Measurements from ENCODE around the gene GABBR2. TPM values are rescaled to one million over a fixed set of nuclear protein-coding genes. Genes with fewer than 3 reads are reported as not detected.
"Not testable (repeated sequence)": the region's sequence is repeated elsewhere in the genome, so short reads cannot be mapped to it uniquely, and the experiment has no call there.

Gene GABBR2
- total and polyA plus RNA-seq, 7 experiments from 2014 or later: not detected

- ATAC-seq (no peak), DNase-seq (no peak)
- POLR2A ChIA-PET: no interaction called here
- Histone ChIP-seq H3K27me3 (ENCODE audit: control insufficient read depth in 2 of 2, insufficient read depth in 2 of 2, low read length in 2 of 2) (no peaks in the 10 kb centered on the region), H3K36me3 (ENCODE audit: control insufficient read depth in 2 of 3, insufficient read depth in 3 of 3, low read length in 3 of 3) (no peaks in the 10 kb centered on the region), H3K9me3 (ENCODE audit: control insufficient read depth in 2 of 3, low read length in 3 of 3) (no peaks in the 10 kb centered on the region), H3K4me3 (ENCODE audit: low read length) (no peak overlapping the region), H3K4me1 (ENCODE audit: control insufficient read depth in 2 of 2, insufficient read depth in 2 of 2, low read length in 2 of 2) (no peaks in the 10 kb centered on the region), H3K27ac (ENCODE audit: low read depth, low read length) (no peak overlapping the region)
- Mint-ChIP-seq H3K9me3 (peaks cover 0 to 2% (median 0%) of the 10 kb centered on the region in 11 donors), H3K4me1 (no peaks in the 10 kb centered on the region), H3K27me3 (peaks cover 7 to 57% (median 18%) of the 10 kb centered on the region in 5 donors), H3K27ac (no peak overlapping the region), H3K36me3 (no peaks in the 10 kb centered on the region), H3K4me3 (no peak overlapping the region)
- intact Hi-C loops (cut with micrococcal nuclease): no loop called here
- CTCF ChIA-PET: no interaction called here
Observed at GRCh38 chr9:98280574-98280973, 428.2 kb downstream of the GABBR2 start.

- H3K4me3 ChIP-seq (ENCODE audit: low read length): no peak overlapping the region
- H3K4me1 Mint-ChIP-seq: no peaks in the 10 kb centered on the region
- no peaks in the 10 kb centered on the region for H3K36me3 ChIP-seq (ENCODE audit: control insufficient read depth in 2 of 3, insufficient read depth in 3 of 3, low read length in 3 of 3)
- CTCF ChIA-PET: no interaction called here
- no peak overlapping the region for H3K27ac ChIP-seq (ENCODE audit: low read depth, low read length)
- intact Hi-C loops (cut with micrococcal nuclease): no loop called here
- H3K27ac Mint-ChIP-seq: no peak overlapping the region
- H3K4me1 ChIP-seq (ENCODE audit: control insufficient read depth in 2 of 2, insufficient read depth in 2 of 2, low read length in 2 of 2): no peaks in the 10 kb centered on the region
- no peaks in the 10 kb centered on the region for H3K9me3 ChIP-seq (ENCODE audit: control insufficient read depth in 2 of 3, low read length in 3 of 3)
- no peaks in the 10 kb centered on the region for H3K36me3 Mint-ChIP-seq
- peaks cover 7 to 60% (median 18%) of the 10 kb centered on the region in 5 donors for H3K27me3 Mint-ChIP-seq
- DNase-seq: no peak
- POLR2A ChIA-PET: no interaction called here
- no peak overlapping the region for H3K4me3 Mint-ChIP-seq
- no peak for ATAC-seq
- H3K27me3 ChIP-seq (ENCODE audit: control insufficient read depth in 2 of 2, insufficient read depth in 2 of 2, low read length in 2 of 2): no peaks in the 10 kb centered on the region
- peaks cover 0 to 2% (median 0%) of the 10 kb centered on the region in 11 donors for H3K9me3 Mint-ChIP-seq
Observed at GRCh38 chr9:98280162-98280561, 428.6 kb downstream of the GABBR2 start.

DNA sequence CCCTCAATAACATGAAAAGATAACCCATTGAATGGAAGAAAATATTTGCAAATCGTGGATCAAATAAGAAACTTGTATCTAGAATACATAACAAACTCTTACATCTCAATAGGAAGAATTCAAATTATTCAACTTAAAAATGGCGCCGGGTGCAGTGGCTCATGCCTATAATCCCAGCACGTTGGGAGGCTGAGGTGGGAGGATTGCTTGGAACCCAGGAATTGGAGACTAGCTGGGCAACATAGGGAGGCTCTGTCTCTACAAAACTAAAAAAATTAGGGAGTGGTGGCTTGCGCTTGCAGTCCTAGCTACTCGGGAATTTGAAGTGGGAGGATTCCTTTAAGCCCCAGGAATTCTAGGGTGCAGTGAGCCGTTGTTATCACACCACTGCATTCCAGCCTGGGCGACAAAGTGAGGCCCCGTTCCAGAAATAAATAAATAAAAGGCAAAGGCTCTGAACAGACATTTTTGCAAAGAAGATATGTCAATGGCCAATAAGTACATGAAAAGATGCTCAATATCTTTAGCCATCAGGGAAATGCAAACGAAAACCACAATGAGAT, 431.7 kb downstream of the GABBR2 start:
- no peaks in the 10 kb centered on the region for H3K36me3 ChIP-seq (ENCODE audit: control insufficient read depth in 2 of 3, insufficient read depth in 3 of 3, low read length in 3 of 3)
- H3K4me3 Mint-ChIP-seq: no peak overlapping the region

GRCh38 chr9:98275159-98275558, 433.6 kb downstream of the GABBR2 start:
- ATAC-seq (no peak), DNase-seq (no peak)
- Mint-ChIP-seq H3K4me3 (no peak overlapping the region), H3K9me3 (no peaks in the 10 kb centered on the region), H3K4me1 (no peaks in the 10 kb centered on the region), H3K36me3 (no peaks in the 10 kb centered on the region), H3K27ac (peak overlapping the region in 1 of 9 donors; percentile 11), H3K27me3 (peaks cover 12 to 62% (median 18%) of the 10 kb centered on the region in 5 donors)
- no peaks in the 10 kb centered on the region for H3K27me3 ChIP-seq (ENCODE audit: control insufficient read depth in 2 of 2, insufficient read depth in 2 of 2, low read length in 2 of 2)
- ChIA-PET POLR2A (interaction anchor here (0.7 kb wide), 1 partner anchor 823 kb away, joined by 3 read pairs; no protein-coding TSS in a partner anchor), CTCF (no interaction called here)
- H3K36me3 ChIP-seq (ENCODE audit: control insufficient read depth in 2 of 3, insufficient read depth in 3 of 3, low read length in 3 of 3): no peaks in the 10 kb centered on the region
- H3K27ac ChIP-seq (ENCODE audit: low read depth, low read length): no peak overlapping the region
- H3K4me1 ChIP-seq (ENCODE audit: control insufficient read depth in 2 of 2, insufficient read depth in 2 of 2, low read length in 2 of 2): no peaks in the 10 kb centered on the region
- intact Hi-C loops (cut with micrococcal nuclease): no loop called here
- no peaks in the 10 kb centered on the region for H3K9me3 ChIP-seq (ENCODE audit: control insufficient read depth in 2 of 3, low read length in 3 of 3)
- no peak overlapping the region for H3K4me3 ChIP-seq (ENCODE audit: low read length)

More for the DNA sequence above, 431.7 kb downstream of the GABBR2 start:
- Mint-ChIP-seq H3K9me3 (peaks cover 0 to 2% (median 0%) of the 10 kb centered on the region in 11 donors), H3K4me1 (no peaks in the 10 kb centered on the region), H3K27me3 (peaks cover 7 to 65% (median 16%) of the 10 kb centered on the region in 5 donors), H3K36me3 (no peaks in the 10 kb centered on the region), H3K27ac (no peak overlapping the region)
- no peaks in the 10 kb centered on the region for H3K4me1 ChIP-seq (ENCODE audit: control insufficient read depth in 2 of 2, insufficient read depth in 2 of 2, low read length in 2 of 2)
- ChIA-PET POLR2A (interaction anchor here (0.5 kb wide), 1 partner anchor 208 kb away, joined by 4 read pairs; no protein-coding TSS in a partner anchor), CTCF (no interaction called here)
- H3K4me3 ChIP-seq (ENCODE audit: low read length): no peak overlapping the region
- no peaks in the 10 kb centered on the region for H3K27me3 ChIP-seq (ENCODE audit: control insufficient read depth in 2 of 2, insufficient read depth in 2 of 2, low read length in 2 of 2)
- DNase-seq (no peak), ATAC-seq (no peak)
- no peak overlapping the region for H3K27ac ChIP-seq (ENCODE audit: low read depth, low read length)
- no peaks in the 10 kb centered on the region for H3K9me3 ChIP-seq (ENCODE audit: control insufficient read depth in 2 of 3, low read length in 3 of 3)
- intact Hi-C loops (cut with micrococcal nuclease): no loop called here

DNA sequence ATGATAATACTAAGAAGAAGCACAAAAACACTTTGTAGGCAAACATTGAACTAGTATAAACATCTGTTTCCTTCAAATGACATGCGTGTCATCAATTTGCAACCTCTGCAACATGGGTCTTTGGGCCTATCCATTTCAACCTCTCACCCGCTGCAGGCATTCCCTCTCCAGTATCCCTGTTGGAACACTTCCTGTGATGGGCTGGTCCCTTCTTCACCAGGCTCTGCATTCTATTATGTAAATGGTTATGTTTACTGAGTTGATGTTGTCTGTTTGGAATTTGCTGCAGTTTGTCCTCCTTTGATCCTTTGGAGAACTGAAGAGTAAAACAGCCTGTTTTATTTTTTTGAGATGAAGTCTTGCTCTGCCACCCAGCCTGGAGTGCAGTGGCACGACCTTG, 436.7 kb downstream of the GABBR2 start:
- H3K4me1 ChIP-seq (ENCODE audit: control insufficient read depth in 2 of 2, insufficient read depth in 2 of 2, low read length in 2 of 2): no peaks in the 10 kb centered on the region
- H3K36me3 Mint-ChIP-seq: no peaks in the 10 kb centered on the region
- no peaks in the 10 kb centered on the region for H3K27me3 ChIP-seq (ENCODE audit: control insufficient read depth in 2 of 2, insufficient read depth in 2 of 2, low read length in 2 of 2)
- peaks cover 6 to 66% (median 22%) of the 10 kb centered on the region in 5 donors for H3K27me3 Mint-ChIP-seq
- POLR2A ChIA-PET: interaction anchor here (0.6 kb wide), 1 partner anchor 554 kb away, joined by 3 read pairs; no protein-coding TSS in a partner anchor
- no peaks in the 10 kb centered on the region for H3K4me1 Mint-ChIP-seq
- no peaks in the 10 kb centered on the region for H3K36me3 ChIP-seq (ENCODE audit: control insufficient read depth in 2 of 3, insufficient read depth in 3 of 3, low read length in 3 of 3)
- intact Hi-C loops (cut with micrococcal nuclease): no loop called here
- no peaks in the 10 kb centered on the region for H3K9me3 ChIP-seq (ENCODE audit: control insufficient read depth in 2 of 3, low read length in 3 of 3)
- CTCF ChIA-PET: no interaction called here
- no peaks in the 10 kb centered on the region for H3K9me3 Mint-ChIP-seq
- no peak overlapping the region for H3K4me3 Mint-ChIP-seq
- H3K4me3 ChIP-seq (ENCODE audit: low read length): no peak overlapping the region
- ATAC-seq (no peak), DNase-seq (no peak)
- no peak overlapping the region for H3K27ac Mint-ChIP-seq
- no peak overlapping the region for H3K27ac ChIP-seq (ENCODE audit: low read depth, low read length)

GRCh38 chr9:98271479-98271878, 437.3 kb downstream of the GABBR2 start:
- Mint-ChIP-seq H3K4me1 (no peaks in the 10 kb centered on the region), H3K4me3 (no peak overlapping the region), H3K27ac (no peak overlapping the region), H3K36me3 (no peaks in the 10 kb centered on the region), H3K27me3 (peaks cover under 1 to 60% (median 22%) of the 10 kb centered on the region in 5 donors), H3K9me3 (no peaks in the 10 kb centered on the region)
- intact Hi-C loops (cut with micrococcal nuclease): no loop called here
- no peaks in the 10 kb centered on the region for H3K4me1 ChIP-seq (ENCODE audit: control insufficient read depth in 2 of 2, insufficient read depth in 2 of 2, low read length in 2 of 2)
- no peaks in the 10 kb centered on the region for H3K9me3 ChIP-seq (ENCODE audit: control insufficient read depth in 2 of 3, low read length in 3 of 3)
- ChIA-PET CTCF (interaction anchor here (1.1 kb wide), 1 partner anchor 196 kb away, joined by 3 read pairs; no protein-coding TSS in a partner anchor), POLR2A (interaction anchor here (0.6 kb wide), 1 partner anchor 553 kb away, joined by 3 read pairs; no protein-coding TSS in a partner anchor)
- H3K27ac ChIP-seq (ENCODE audit: low read depth, low read length): no peak overlapping the region
- no peak for DNase-seq
- no peak for ATAC-seq
- H3K27me3 ChIP-seq (ENCODE audit: control insufficient read depth in 2 of 2, insufficient read depth in 2 of 2, low read length in 2 of 2): no peaks in the 10 kb centered on the region
- no peak overlapping the region for H3K4me3 ChIP-seq (ENCODE audit: low read length)
- no peaks in the 10 kb centered on the region for H3K36me3 ChIP-seq (ENCODE audit: control insufficient read depth in 2 of 3, insufficient read depth in 3 of 3, low read length in 3 of 3)

- H3K4me3 Mint-ChIP-seq; intact Hi-C loops (cut with micrococcal nuclease); H3K4me1 Mint-ChIP-seq; ATAC-seq; H3K36me3 Mint-ChIP-seq; H3K9me3 Mint-ChIP-seq; DNase-seq; POLR2A ChIA-PET; H3K4me1 ChIP-seq (ENCODE audit: control insufficient read depth in 2 of 2, insufficient read depth in 2 of 2, low read length in 2 of 2); H3K27me3 ChIP-seq (ENCODE audit: control insufficient read depth in 2 of 2, insufficient read depth in 2 of 2, low read length in 2 of 2); H3K4me3 ChIP-seq (ENCODE audit: low read length); H3K27ac Mint-ChIP-seq; H3K9me3 ChIP-seq (ENCODE audit: control insufficient read depth in 2 of 3, low read length in 3 of 3); H3K36me3 ChIP-seq (ENCODE audit: control insufficient read depth in 2 of 3, insufficient read depth in 3 of 3, low read length in 3 of 3); H3K27ac ChIP-seq (ENCODE audit: low read depth, low read length): not testable (repeated sequence)
- CTCF ChIA-PET: interaction anchor here (0.7 kb wide), 1 partner anchor 312 kb away, joined by 4 read pairs; no protein-coding TSS in a partner anchor
- H3K27me3 Mint-ChIP-seq: peaks cover 0 to 53% (median 17%) of the 10 kb centered on the region in 5 donors
Observed at GRCh38 chr9:98270284-98270683, 438.5 kb downstream of the GABBR2 start.

Measured in naive thymus-derived CD4-positive, alpha-beta T cell (primary cell).